ENCODE results near the gene MSI1. TPM values are rescaled to one million over a fixed set of nuclear protein-coding genes. Genes with fewer than 3 reads are reported as not detected.

Gene MSI1
- total RNA-seq, 1 experiment from 2014 or later, result 26.0 TPM

DNA sequence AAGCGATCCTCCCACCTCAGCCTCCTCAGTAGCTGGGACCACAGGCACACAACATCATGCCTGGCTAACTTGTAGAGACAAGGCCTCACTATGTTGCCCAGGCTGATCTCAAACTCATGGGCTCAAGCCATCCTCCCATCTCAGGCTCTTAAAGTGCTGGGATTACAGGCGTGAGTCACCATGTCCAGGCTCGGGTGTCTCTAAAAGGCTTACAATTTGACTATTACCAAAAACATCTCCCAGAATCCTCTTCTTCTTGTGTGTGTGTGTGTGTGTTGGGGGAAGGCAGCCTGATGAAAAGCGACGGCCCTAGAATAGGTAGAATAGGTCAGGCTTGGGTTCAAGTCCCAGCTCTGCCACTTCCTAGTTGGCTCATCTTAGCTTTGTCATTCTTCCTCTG, 16.8 kb downstream of the MSI1 start:
- intact Hi-C loops (cut with micrococcal nuclease), result no loop called here
- no peaks in the 10 kb centered on the region for H3K27me3 ChIP-seq (ENCODE audit: insufficient read depth, low read length)
- POLR2A ChIA-PET, result no interaction called here
- no peak for TF ChIP-seq ZFX (IDR thresholded peaks at IDR 0.05)
- TF ChIP-seq SIN3A (IDR thresholded peaks at IDR 0.05; ENCODE audit: low read depth), result no peak
- TF ChIP-seq EZH2phosphoT487 (IDR thresholded peaks at IDR 0.05; ENCODE audit: borderline replicate concordance), result no peak
- TF ChIP-seq ATF3 (IDR thresholded peaks at IDR 0.05), result no peak
- TF ChIP-seq POLR2A (IDR thresholded peaks at IDR 0.05; ENCODE audit: borderline replicate concordance, extremely low read depth, insufficient read depth, insufficient read length), result no peak
- TF ChIP-seq, protein P1, sequence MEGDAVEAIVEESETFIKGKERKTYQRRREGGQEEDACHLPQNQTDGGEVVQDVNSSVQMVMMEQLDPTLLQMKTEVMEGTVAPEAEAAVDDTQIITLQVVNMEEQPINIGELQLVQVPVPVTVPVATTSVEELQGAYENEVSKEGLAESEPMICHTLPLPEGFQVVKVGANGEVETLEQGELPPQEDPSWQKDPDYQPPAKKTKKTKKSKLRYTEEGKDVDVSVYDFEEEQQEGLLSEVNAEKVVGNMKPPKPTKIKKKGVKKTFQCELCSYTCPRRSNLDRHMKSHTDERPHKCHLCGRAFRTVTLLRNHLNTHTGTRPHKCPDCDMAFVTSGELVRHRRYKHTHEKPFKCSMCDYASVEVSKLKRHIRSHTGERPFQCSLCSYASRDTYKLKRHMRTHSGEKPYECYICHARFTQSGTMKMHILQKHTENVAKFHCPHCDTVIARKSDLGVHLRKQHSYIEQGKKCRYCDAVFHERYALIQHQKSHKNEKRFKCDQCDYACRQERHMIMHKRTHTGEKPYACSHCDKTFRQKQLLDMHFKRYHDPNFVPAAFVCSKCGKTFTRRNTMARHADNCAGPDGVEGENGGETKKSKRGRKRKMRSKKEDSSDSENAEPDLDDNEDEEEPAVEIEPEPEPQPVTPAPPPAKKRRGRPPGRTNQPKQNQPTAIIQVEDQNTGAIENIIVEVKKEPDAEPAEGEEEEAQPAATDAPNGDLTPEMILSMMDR (IDR thresholded peaks at IDR 0.05 in 2 of 3, conservative IDR thresholded peaks at IDR 0.05 in 1 of 3; ENCODE audit: borderline replicate concordance in 1 of 3, insufficient read depth in 1 of 3, low read depth in 2 of 3, low read length in 2 of 3), result no peak
- TF ChIP-seq, protein P2, sequence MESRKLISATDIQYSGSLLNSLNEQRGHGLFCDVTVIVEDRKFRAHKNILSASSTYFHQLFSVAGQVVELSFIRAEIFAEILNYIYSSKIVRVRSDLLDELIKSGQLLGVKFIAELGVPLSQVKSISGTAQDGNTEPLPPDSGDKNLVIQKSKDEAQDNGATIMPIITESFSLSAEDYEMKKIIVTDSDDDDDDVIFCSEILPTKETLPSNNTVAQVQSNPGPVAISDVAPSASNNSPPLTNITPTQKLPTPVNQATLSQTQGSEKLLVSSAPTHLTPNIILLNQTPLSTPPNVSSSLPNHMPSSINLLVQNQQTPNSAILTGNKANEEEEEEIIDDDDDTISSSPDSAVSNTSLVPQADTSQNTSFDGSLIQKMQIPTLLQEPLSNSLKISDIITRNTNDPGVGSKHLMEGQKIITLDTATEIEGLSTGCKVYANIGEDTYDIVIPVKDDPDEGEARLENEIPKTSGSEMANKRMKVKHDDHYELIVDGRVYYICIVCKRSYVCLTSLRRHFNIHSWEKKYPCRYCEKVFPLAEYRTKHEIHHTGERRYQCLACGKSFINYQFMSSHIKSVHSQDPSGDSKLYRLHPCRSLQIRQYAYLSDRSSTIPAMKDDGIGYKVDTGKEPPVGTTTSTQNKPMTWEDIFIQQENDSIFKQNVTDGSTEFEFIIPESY (IDR thresholded peaks at IDR 0.05; ENCODE audit: extremely low read depth, insufficient replicate concordance, low read length), result no peak
- no peak for TF ChIP-seq YY1 (IDR thresholded peaks at IDR 0.05; ENCODE audit: extremely low read depth, insufficient replicate concordance, low read depth, low read length)
- no peak for TF ChIP-seq CBX3 (IDR thresholded peaks at IDR 0.05; ENCODE audit: low read depth)
- no peak for TF ChIP-seq REST (IDR thresholded peaks at IDR 0.05; ENCODE audit: low read depth)
- TF ChIP-seq JUND (IDR thresholded peaks at IDR 0.05), result no peak
- RAD21 ChIA-PET (ENCODE audit: low non-redundant PET in 1 of 2, low total read pairs in 2 of 2, uncharacterized antibody in 2 of 2, unreplicated experiment in 2 of 2), result no interaction called here
- peak; percentile 22; the same call in 1 of the 2 replicates for ATAC-seq
- H3K79me2 ChIP-seq (ENCODE audit: insufficient read depth, low read length), result no peaks in the 10 kb centered on the region
- H3K4me1 ChIP-seq (ENCODE audit: control insufficient read depth in 1 of 2, insufficient read depth in 2 of 2, low read length in 2 of 2), result peaks cover 0 to 14% of the 10 kb centered on the region in 2 experiments; a peak in 2 of 4 replicates
- no peaks in the 10 kb centered on the region for H4K20me1 ChIP-seq (ENCODE audit: insufficient read depth)
- no peak overlapping the region for H3K4me3 ChIP-seq (replicated peaks in 1 of 2; ENCODE audit: low read depth in 1 of 2, low read length in 2 of 2)
- H2AFZ ChIP-seq (ENCODE audit: low read depth, low read length, poor library complexity, severe bottlenecking), result no peak overlapping the region
- BruUV-seq (replicated peaks), result no TSS peak
- CTCF ChIA-PET, result interaction anchor here (1.3 kb wide), 1 partner anchor 17 kb away, joined by 3 read pairs; no protein-coding TSS in a partner anchor
- no peaks in the 10 kb centered on the region for H3K9me2 ChIP-seq (ENCODE audit: insufficient read depth)
- H3K36me3 ChIP-seq (ENCODE audit: control insufficient read depth in 1 of 2, insufficient read depth in 2 of 2, low read length in 2 of 2), result peaks cover 4 to 17% of the 10 kb centered on the region in 2 experiments; a peak in 3 of 4 replicates
- H3K27ac ChIP-seq (ENCODE audit: low read depth, low read length), result no peak overlapping the region
- no peak overlapping the region for H3K9ac ChIP-seq (ENCODE audit: low read length)
- H3K4me2 ChIP-seq (ENCODE audit: low read length), result peak overlapping the region; percentile 15; the same call in 1 of the 2 replicates
- no peak for DNase-seq (ENCODE audit: low read depth, low spot score)
- no peaks in the 10 kb centered on the region for H3K9me3 ChIP-seq (ENCODE audit: control insufficient read depth in 1 of 2, insufficient read depth in 1 of 2, low read depth in 1 of 2, low read length in 2 of 2)
